ENCODE results near the gene EYS. TPM values are rescaled to one million over a fixed set of nuclear protein-coding genes. Genes with fewer than 3 reads are reported as not detected.

EYS gene
- total and polyA plus RNA-seq, 2 of the 13 experiments (the other 11 are each of a cell fraction or from before 2014, with no cell fraction given): 0.04 to 0.07 TPM

DNA sequence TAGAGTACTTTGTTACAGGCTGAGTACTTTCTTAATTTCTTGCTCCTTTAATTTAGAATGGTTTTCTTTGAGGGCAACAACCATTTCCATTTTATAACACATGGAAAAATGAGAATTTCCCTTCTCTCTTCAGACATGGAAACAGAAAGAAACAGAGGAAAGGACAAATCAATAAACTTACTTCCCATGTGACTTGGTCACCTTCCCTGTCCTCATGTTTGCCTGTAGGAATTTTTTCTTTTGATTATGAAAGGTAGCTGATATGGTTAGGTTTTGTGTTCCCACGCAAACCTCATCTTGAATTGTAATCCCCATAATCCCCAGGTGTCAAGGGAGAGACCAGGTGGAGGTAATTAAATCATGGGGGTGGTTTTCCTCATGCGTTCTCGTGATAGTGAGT lies 1901.7 kb downstream of the EYS start:
- Histone ChIP-seq H3K4me3 (replicated peaks in 1 of 3; ENCODE audit: insufficient read depth in 1 of 3, low read depth in 2 of 3, low read length in 3 of 3) (no peak overlapping the region; a peak in 1 of 6 replicates), H3K79me2 (ENCODE audit: insufficient read depth, low read length) (no peaks in the 10 kb centered on the region), H3K4me1 (ENCODE audit: insufficient read depth, low read length) (peaks cover 43% of the 10 kb centered on the region), H4K20me1 (ENCODE audit: insufficient read depth, low read length) (no peaks in the 10 kb centered on the region), H3K4me2 (ENCODE audit: low read depth, low read length) (peak overlapping the region; percentile 67), H3K9ac (ENCODE audit: insufficient read depth, low read depth, low read length) (peak overlapping the region; percentile 58), H3K27ac (ENCODE audit: extremely low read length, insufficient read depth, low read length) (peak overlapping the region; percentile 61), H3K9me3 (ENCODE audit: low read length) (no peaks in the 10 kb centered on the region), H3K27me3 (ENCODE audit: control insufficient read depth in 1 of 2, insufficient read depth in 2 of 2, low read length in 2 of 2) (no peaks in the 10 kb centered on the region), H2AFZ (ENCODE audit: low read length) (no peak overlapping the region), H3K36me3 (replicated peaks in 1 of 2; ENCODE audit: control insufficient read depth in 1 of 2, insufficient read depth in 2 of 2, low read length in 2 of 2) (no peaks in the 10 kb centered on the region)
- intact Hi-C loops (cut with micrococcal nuclease; ENCODE audit: unreplicated experiment): no loop called here
- in situ Hi-C loops (cut with HindIII; ENCODE audit: extremely low pct_ligation_motif_present, low pct_unique_long_range_greater_than_20kb): loop anchor here (25.0 kb wide), 1 partner anchor 743 kb away; no protein-coding TSS in a partner anchor
- DNase-seq (ENCODE audit: low spot score) (no peak), ATAC-seq (no peak), FAIRE-seq (no peak)
- 83% methylated on average over 3 of the region's 3 CpGs for WGBS (ENCODE audit: low lambda C conversion rate)
- TF ChIP-seq BHLHE40 (IDR thresholded peaks at IDR 0.05; ENCODE audit: low read length) (no peak), FOXO1 (CRISPR knock-in tag; IDR thresholded peaks at IDR 0.05) (no peak), ONECUT2 (CRISPR knock-in tag; IDR thresholded peaks at IDR 0.05) (0 out of 2 replicates have a peak, but pooled peaks have one; percentile 33)
- POLR2A ChIA-PET: interaction anchor here (1.3 to 1.4 kb wide), 2 partner anchors 170 to 240 kb away, joined by 4 read pairs; partner anchors contain the start of gene PHF3
- CTCF ChIA-PET (ENCODE audit: low intra/inter-chr PET ratio, low total read pairs): no interaction called here
- no TSS peak for BruUV-seq (replicated peaks)

DNA sequence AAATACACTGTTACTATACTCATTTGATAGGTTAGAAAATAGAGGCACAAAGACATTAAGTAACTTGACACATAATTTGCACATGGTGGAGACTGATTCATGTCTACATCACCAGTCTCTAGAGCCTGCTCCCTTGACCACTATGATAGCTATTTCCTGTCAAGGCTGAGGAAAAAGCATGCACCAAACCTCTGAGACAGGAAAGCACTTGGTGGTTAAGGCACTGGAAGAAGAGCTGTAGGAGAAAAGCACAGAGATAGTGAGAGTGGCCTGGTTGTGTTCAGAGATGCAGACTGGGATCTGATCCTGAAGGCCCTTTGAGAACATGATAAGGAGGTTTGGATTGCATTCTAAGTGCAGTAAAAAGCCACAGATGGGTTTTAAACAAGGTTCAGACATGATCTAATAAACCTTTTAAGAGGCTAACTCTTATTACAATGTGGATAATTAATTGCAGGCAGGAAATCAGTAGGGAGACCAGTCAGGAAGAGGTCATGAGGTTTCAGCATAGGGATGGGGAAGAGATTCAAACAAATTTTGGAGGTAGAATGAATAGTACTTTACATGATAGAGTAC lies 1902.6 kb downstream of the EYS start:
- ATAC-seq: no peak
- Histone ChIP-seq H4K20me1 (ENCODE audit: insufficient read depth, low read length) (no peaks in the 10 kb centered on the region), H3K27me3 (ENCODE audit: control insufficient read depth in 1 of 2, insufficient read depth in 2 of 2, low read length in 2 of 2) (no peaks in the 10 kb centered on the region), H2AFZ (ENCODE audit: low read length) (no peak overlapping the region), H3K4me2 (ENCODE audit: low read depth, low read length) (no peak overlapping the region), H3K4me3 (replicated peaks in 1 of 3; ENCODE audit: insufficient read depth in 1 of 3, low read depth in 2 of 3, low read length in 3 of 3) (no peak overlapping the region), H3K36me3 (replicated peaks in 1 of 2; ENCODE audit: control insufficient read depth in 1 of 2, insufficient read depth in 2 of 2, low read length in 2 of 2) (no peaks in the 10 kb centered on the region), H3K27ac (ENCODE audit: extremely low read length, insufficient read depth, low read length) (no peak overlapping the region), H3K9me3 (ENCODE audit: low read length) (no peaks in the 10 kb centered on the region), H3K4me1 (ENCODE audit: insufficient read depth, low read length) (peaks cover 52% of the 10 kb centered on the region), H3K79me2 (ENCODE audit: insufficient read depth, low read length) (no peaks in the 10 kb centered on the region), H3K9ac (ENCODE audit: insufficient read depth, low read depth, low read length) (no peak overlapping the region)
- POLR2A ChIA-PET: no interaction called here
- no TSS peak for BruUV-seq (replicated peaks)
- DNase-seq (ENCODE audit: low spot score): no peak
- no peak for FAIRE-seq
- CTCF ChIA-PET (ENCODE audit: low intra/inter-chr PET ratio, low total read pairs): no interaction called here
- in situ Hi-C loops (cut with HindIII; ENCODE audit: extremely low pct_ligation_motif_present, low pct_unique_long_range_greater_than_20kb): loop anchor here (25.0 kb wide), 1 partner anchor 742 kb away; no protein-coding TSS in a partner anchor
- intact Hi-C loops (cut with micrococcal nuclease; ENCODE audit: unreplicated experiment): no loop called here
- TF ChIP-seq, protein P1, sequence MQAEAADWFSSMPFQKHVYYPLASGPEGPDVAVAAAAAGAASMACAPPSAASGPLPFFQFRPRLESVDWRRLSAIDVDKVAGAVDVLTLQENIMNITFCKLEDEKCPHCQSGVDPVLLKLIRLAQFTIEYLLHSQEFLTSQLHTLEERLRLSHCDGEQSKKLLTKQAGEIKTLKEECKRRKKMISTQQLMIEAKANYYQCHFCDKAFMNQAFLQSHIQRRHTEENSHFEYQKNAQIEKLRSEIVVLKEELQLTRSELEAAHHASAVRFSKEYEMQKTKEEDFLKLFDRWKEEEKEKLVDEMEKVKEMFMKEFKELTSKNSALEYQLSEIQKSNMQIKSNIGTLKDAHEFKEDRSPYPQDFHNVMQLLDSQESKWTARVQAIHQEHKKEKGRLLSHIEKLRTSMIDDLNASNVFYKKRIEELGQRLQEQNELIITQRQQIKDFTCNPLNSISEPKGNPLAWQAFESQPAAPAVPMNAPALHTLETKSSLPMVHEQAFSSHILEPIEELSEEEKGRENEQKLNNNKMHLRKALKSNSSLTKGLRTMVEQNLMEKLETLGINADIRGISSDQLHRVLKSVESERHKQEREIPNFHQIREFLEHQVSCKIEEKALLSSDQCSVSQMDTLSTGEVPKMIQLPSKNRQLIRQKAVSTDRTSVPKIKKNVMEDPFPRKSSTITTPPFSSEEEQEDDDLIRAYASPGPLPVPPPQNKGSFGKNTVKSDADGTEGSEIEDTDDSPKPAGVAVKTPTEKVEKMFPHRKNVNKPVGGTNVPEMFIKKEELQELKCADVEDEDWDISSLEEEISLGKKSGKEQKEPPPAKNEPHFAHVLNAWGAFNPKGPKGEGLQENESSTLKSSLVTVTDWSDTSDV (CRISPR knock-in tag; IDR thresholded peaks at IDR 0.05): no peak
- TF ChIP-seq CBFB (CRISPR knock-in tag; IDR thresholded peaks at IDR 0.05) (no peak), THAP11 (CRISPR knock-in tag; IDR thresholded peaks at IDR 0.05) (no peak), ZNF232 (CRISPR knock-in tag; IDR thresholded peaks at IDR 0.05; ENCODE audit: borderline replicate concordance) (no peak), ZNF143 (CRISPR knock-in tag; IDR thresholded peaks at IDR 0.05) (no peak), ZNF251 (CRISPR knock-in tag; IDR thresholded peaks at IDR 0.05) (no peak)
- TF ChIP-seq, protein P2, sequence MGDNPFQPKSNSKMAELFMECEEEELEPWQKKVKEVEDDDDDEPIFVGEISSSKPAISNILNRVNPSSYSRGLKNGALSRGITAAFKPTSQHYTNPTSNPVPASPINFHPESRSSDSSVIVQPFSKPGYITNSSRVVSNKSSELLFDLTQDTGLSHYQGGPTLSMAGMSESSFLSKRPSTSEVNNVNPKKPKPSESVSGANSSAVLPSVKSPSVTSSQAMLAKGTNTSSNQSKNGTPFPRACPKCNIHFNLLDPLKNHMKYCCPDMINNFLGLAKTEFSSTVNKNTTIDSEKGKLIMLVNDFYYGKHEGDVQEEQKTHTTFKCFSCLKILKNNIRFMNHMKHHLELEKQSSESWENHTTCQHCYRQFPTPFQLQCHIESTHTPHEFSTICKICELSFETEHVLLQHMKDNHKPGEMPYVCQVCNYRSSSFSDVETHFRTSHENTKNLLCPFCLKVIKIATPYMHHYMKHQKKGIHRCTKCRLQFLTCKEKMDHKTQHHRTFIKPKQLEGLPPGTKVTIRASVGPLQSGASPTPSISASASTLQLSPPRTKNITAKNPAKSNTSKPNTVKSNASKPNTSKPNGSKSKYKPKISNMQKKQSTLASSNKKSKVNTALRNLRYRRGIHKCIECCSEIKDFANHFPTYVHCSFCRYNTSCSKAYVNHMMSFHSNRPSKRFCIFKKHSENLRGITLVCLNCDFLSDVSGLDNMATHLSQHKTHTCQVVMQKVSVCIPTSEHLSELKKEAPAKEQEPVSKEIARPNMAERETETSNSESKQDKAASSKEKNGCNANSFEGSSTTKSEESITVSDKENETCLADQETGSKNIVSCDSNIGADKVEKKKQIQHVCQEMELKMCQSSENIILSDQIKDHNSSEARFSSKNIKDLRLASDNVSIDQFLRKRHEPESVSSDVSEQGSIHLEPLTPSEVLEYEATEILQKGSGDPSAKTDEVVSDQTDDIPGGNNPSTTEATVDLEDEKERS (CRISPR knock-in tag; IDR thresholded peaks at IDR 0.05): no peak
- TF ChIP-seq, protein P3, sequence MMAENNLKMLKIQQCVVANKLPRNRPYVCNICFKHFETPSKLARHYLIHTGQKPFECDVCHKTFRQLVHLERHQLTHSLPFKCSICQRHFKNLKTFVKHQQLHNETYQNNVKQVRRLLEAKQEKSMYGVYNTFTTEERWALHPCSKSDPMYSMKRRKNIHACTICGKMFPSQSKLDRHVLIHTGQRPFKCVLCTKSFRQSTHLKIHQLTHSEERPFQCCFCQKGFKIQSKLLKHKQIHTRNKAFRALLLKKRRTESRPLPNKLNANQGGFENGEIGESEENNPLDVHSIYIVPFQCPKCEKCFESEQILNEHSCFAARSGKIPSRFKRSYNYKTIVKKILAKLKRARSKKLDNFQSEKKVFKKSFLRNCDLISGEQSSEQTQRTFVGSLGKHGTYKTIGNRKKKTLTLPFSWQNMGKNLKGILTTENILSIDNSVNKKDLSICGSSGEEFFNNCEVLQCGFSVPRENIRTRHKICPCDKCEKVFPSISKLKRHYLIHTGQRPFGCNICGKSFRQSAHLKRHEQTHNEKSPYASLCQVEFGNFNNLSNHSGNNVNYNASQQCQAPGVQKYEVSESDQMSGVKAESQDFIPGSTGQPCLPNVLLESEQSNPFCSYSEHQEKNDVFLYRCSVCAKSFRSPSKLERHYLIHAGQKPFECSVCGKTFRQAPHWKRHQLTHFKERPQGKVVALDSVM (CRISPR knock-in tag; IDR thresholded peaks at IDR 0.05): no peak

All from HepG2 (cell line).